H9 (cell line): ENCODE data around the gene SLC6A19. TPM values are rescaled to one million over a fixed set of nuclear protein-coding genes. Genes with fewer than 3 reads are reported as not detected.

Source experiments
- DNase-seq: peaks from one replicate; pipeline ENCODE4 v3.0.0-alpha.2; 2017
- H2AFZ ChIP-seq: one replicate; pipeline ENCODE4 v1.6.1; 2013; ENCODE audit warnings: mild to moderate bottlenecking, low read length, control low read depth, moderate library complexity
- H2AK5ac ChIP-seq: 2 replicates; pipeline ENCODE4 v1.6.1; 2013; ENCODE audit warnings: low read length, control low read depth, mixed read lengths; ENCODE audit not compliant: insufficient read length
- H2BK120ac ChIP-seq: one replicate; pipeline ENCODE4 v1.6.1; 2013; ENCODE audit warnings: low read depth, mild to moderate bottlenecking, low read length, control low read depth, inconsistent platforms; ENCODE audit not compliant: poor library complexity, severe bottlenecking
- H2BK12ac ChIP-seq: 2 replicates; pipeline ENCODE4 v1.6.1; 2013; ENCODE audit warnings: low read length, control low read depth, mixed read lengths, low read depth; ENCODE audit not compliant: insufficient read length
- H2BK15ac ChIP-seq: 2 replicates; pipeline ENCODE4 v1.6.1; 2013; ENCODE audit warnings: low read depth, low read length, control low read depth
- H2BK20ac ChIP-seq: one replicate; pipeline ENCODE4 v1.6.1; 2013; ENCODE audit warnings: low read depth, mild to moderate bottlenecking, low read length, control low read depth, inconsistent platforms; ENCODE audit not compliant: poor library complexity, severe bottlenecking
- H2BK5ac ChIP-seq: 2 replicates; pipeline ENCODE4 v1.6.1; 2013; ENCODE audit warnings: low read length, control low read depth, mixed read lengths; ENCODE audit not compliant: insufficient read length
- H3K14ac ChIP-seq: 2 replicates; pipeline ENCODE4 v1.6.1; 2013; ENCODE audit warnings: low read length, control low read depth; ENCODE audit not compliant: insufficient read depth
- H3K18ac ChIP-seq: 2 replicates; pipeline ENCODE4 v1.6.1; 2013; ENCODE audit warnings: low read depth, mild to moderate bottlenecking, mixed read lengths, low read length, control low read depth; ENCODE audit not compliant: insufficient read length
- H3K23ac ChIP-seq: 2 replicates; pipeline ENCODE4 v1.6.1; 2013; ENCODE audit warnings: low read length, control low read depth, mixed read lengths, low read depth; ENCODE audit not compliant: insufficient read length
- H3K23me2 ChIP-seq: 2 replicates; pipeline ENCODE4 v1.6.1; 2013; ENCODE audit warnings: low read depth, mild to moderate bottlenecking, mixed read lengths, low read length, control low read depth; ENCODE audit not compliant: insufficient read length, poor library complexity, severe bottlenecking
- H3K27ac ChIP-seq: 2 replicates; pipeline ENCODE4 v1.5.1; 2013; ENCODE audit warnings: low read length, control low read depth, mixed read lengths, low read depth; ENCODE audit not compliant: insufficient read length
- H3K27me3 ChIP-seq: 2 replicates; pipeline ENCODE4 v1.6.1; 2013; ENCODE audit warnings: low read length, control low read depth, inconsistent platforms; ENCODE audit not compliant: insufficient read depth
- H3K4ac ChIP-seq: 2 replicates; pipeline ENCODE4 v1.6.1; 2013; ENCODE audit warnings: low read depth, mild to moderate bottlenecking, control low read depth, inconsistent platforms, low read length, moderate library complexity
- H3K4me1 ChIP-seq: 2 replicates; pipeline ENCODE4 v1.6.1; 2013; ENCODE audit warnings: low read length, control low read depth, inconsistent platforms; ENCODE audit not compliant: insufficient read depth
- H3K4me2 ChIP-seq: 2 replicates; pipeline ENCODE4 v1.6.1; 2013; ENCODE audit warnings: low read length, control low read depth, mixed read lengths; ENCODE audit not compliant: insufficient read length, insufficient read depth
- H3K56ac ChIP-seq: 2 replicates; pipeline ENCODE4 v1.6.1; 2013; ENCODE audit warnings: low read depth, mild to moderate bottlenecking, mixed read lengths, low read length, control low read depth; ENCODE audit not compliant: insufficient read length
- H3K79me1 ChIP-seq: 2 replicates; pipeline ENCODE4 v1.6.1; 2013; ENCODE audit warnings: low read depth, mild to moderate bottlenecking, moderate library complexity, low read length, control low read depth, inconsistent platforms; ENCODE audit not compliant: insufficient read depth, poor library complexity, severe bottlenecking
- H3K79me2 ChIP-seq: 2 replicates; pipeline ENCODE4 v1.6.1; 2013; ENCODE audit warnings: low read length, control low read depth, inconsistent platforms; ENCODE audit not compliant: insufficient read depth
- H3K9ac ChIP-seq: 2 replicates; pipeline ENCODE4 v1.6.1; 2013; ENCODE audit warnings: low read length, control low read depth, mixed read lengths; ENCODE audit not compliant: insufficient read length; ENCODE audit errors: extremely low read depth
- H3K9me3 ChIP-seq: one replicate; pipeline ENCODE4 v1.6.1; 2013; ENCODE audit warnings: low read depth, low read length, inconsistent platforms; ENCODE audit not compliant: control insufficient read depth
- H3T11ph ChIP-seq: one replicate; pipeline ENCODE4 v1.6.1; 2013; ENCODE audit warnings: mild to moderate bottlenecking, low read length, control low read depth, inconsistent platforms
- H4K20me1 ChIP-seq: one replicate; pipeline ENCODE4 v1.6.1; 2013; ENCODE audit not compliant: control insufficient read depth, insufficient read length, insufficient read depth
- H4K5ac ChIP-seq: 2 replicates; pipeline ENCODE4 v1.6.1; 2013; ENCODE audit warnings: low read depth, mild to moderate bottlenecking, mixed read lengths, low read length, control low read depth; ENCODE audit not compliant: insufficient read length
- H4K8ac ChIP-seq: replicated peaks from 2 replicates; pipeline ENCODE4 v1.6.1; 2013; ENCODE audit warnings: low read length, control low read depth, mixed read lengths, low read depth; ENCODE audit not compliant: insufficient read length
- H4K91ac ChIP-seq: 2 replicates; pipeline ENCODE4 v1.6.1; 2013; ENCODE audit warnings: low read depth, mild to moderate bottlenecking, moderate library complexity, mixed read lengths, low read length, control low read depth; ENCODE audit not compliant: insufficient read length
- H3K27ac Mint-ChIP-seq, 3 experiments: 2 replicates in 2 of 3; 3 replicates in 1 of 3; pipeline ENCODE4 v1.8.0; 2020 to 2021; ENCODE audit warnings: mixed read lengths in 3 of 3, mild to moderate bottlenecking in 1 of 3, moderate library complexity in 1 of 3
- H3K27me3 Mint-ChIP-seq: 2 replicates; pipeline ENCODE4 v1.8.0; 2021; ENCODE audit warnings: low read depth, mild to moderate bottlenecking, moderate library complexity, mixed read lengths
- H3K36me3 Mint-ChIP-seq, 3 experiments: 2 replicates in 2 of 3; 3 replicates in 1 of 3; pipeline ENCODE4 v1.8.0; 2020 to 2021; ENCODE audit warnings: low read depth in 3 of 3, mixed read lengths in 3 of 3; ENCODE audit not compliant: insufficient read depth in 1 of 3
- H3K4me1 Mint-ChIP-seq, 2 experiments: 2 replicates each; pipeline ENCODE4 v1.8.0; 2020; ENCODE audit warnings: mixed read lengths in 2 of 2
- H3K4me3 Mint-ChIP-seq, 2 experiments: 2 replicates in 1 of 2; 3 replicates in 1 of 2; pipeline ENCODE4 v1.8.0; 2020 to 2021; ENCODE audit warnings: mild to moderate bottlenecking in 2 of 2, mixed read lengths in 2 of 2, moderate library complexity in 1 of 2
- H3K9me3 Mint-ChIP-seq, 2 experiments: 2 replicates in 1 of 2; 3 replicates in 1 of 2; pipeline ENCODE4 v1.8.0; 2020; ENCODE audit warnings: mild to moderate bottlenecking in 2 of 2, mixed read lengths in 2 of 2, moderate library complexity in 1 of 2
- WGBS: extraction: QIAGEN DNeasy Blood & Tissue Kit; methylation state at CpG from one replicate; pipeline ENCODE4 v1.1.7; 2013; ENCODE audit warnings: missing lambda C conversion rate, low lambda C conversion rate, mixed read lengths; ENCODE audit not compliant: insufficient read length; ENCODE audit errors: extremely low coverage; 5-methylcytosine and 5-hydroxymethylcytosine counted together
- total RNA-seq: library from RNA; stranded (reverse); gene quantifications from 2 replicates; pipeline ENCODE4 v1.2.1, GENCODE V29; 2021
- TF ChIP-seq, protein P1 (sequence below): fragments of 200-600 bp; sonication (generic); conservative IDR thresholded peaks from 3 replicates; pipeline ENCODE4 v1.8.0; 2021; ENCODE audit warnings: antibody characterized with exemption, mild to moderate bottlenecking

SLC6A19 gene
- total RNA-seq, 1 experiment from 2014 or later, result not detected

DNA sequence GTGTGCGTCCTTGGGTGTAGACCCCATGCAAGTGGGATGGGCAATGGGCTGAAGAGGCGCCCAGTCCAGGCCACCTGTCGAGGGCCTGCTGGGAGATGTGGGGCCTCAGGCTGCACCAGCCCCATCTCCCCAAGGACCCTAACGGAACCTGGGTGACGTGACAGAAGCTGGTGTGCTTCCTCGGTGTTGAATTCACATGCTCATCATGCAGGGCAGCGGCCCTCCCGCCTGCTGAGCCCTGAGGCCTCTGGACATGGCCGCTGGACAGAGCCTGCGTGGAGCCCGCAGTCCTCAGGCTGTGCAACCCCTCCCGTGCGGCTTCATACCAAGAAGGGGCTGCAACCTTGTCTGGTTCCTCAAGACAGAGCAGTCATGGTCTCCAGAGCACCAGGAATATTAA, 66.7 kb downstream of the SLC6A19 start:
- no peaks in the 10 kb centered on the region for H3K4me1 Mint-ChIP-seq
- H3K27me3 ChIP-seq, result no peaks in the 10 kb centered on the region
- no peak overlapping the region for H4K91ac ChIP-seq
- no peak for DNase-seq
- H3K27me3 Mint-ChIP-seq, result peaks cover 1% of the 10 kb centered on the region; the same call in 1 of the 2 replicates
- H2BK20ac ChIP-seq, result no peak overlapping the region
- no peaks in the 10 kb centered on the region for H3K79me1 ChIP-seq
- no peak overlapping the region for H3K27ac ChIP-seq
- peaks cover under 1% of the 10 kb centered on the region for H3K9me3 ChIP-seq
- no peak overlapping the region for H3K56ac ChIP-seq
- H2BK12ac ChIP-seq, result no peak overlapping the region
- no peak overlapping the region for H2BK5ac ChIP-seq
- no peak overlapping the region for H2BK15ac ChIP-seq
- H3K18ac ChIP-seq, result no peak overlapping the region
- H3K23me2 ChIP-seq, result no peaks in the 10 kb centered on the region
- H3K27ac Mint-ChIP-seq, result no peak overlapping the region
- H3K79me2 ChIP-seq, result no peaks in the 10 kb centered on the region
- no peak overlapping the region for H3K14ac ChIP-seq
- H3K23ac ChIP-seq, result no peak overlapping the region
- H2BK120ac ChIP-seq, result no peak overlapping the region
- no peak overlapping the region for H3K4me2 ChIP-seq
- no peak overlapping the region for H4K5ac ChIP-seq
- no CpG with 5 or more reads among the region's 13 CpGs for WGBS
- H2AK5ac ChIP-seq, result no peak overlapping the region
- H3K9ac ChIP-seq, result no peak overlapping the region
- H3K4me1 ChIP-seq, result no peaks in the 10 kb centered on the region
- H3K36me3 Mint-ChIP-seq, result peaks cover 21 to 37% (median 27%) of the 10 kb centered on the region in 3 experiments; a peak in 6 of 7 replicates
- H4K20me1 ChIP-seq, result no peaks in the 10 kb centered on the region
- no peak overlapping the region for H3T11ph ChIP-seq
- H2AFZ ChIP-seq, result no peak overlapping the region
- TF ChIP-seq, protein P1, sequence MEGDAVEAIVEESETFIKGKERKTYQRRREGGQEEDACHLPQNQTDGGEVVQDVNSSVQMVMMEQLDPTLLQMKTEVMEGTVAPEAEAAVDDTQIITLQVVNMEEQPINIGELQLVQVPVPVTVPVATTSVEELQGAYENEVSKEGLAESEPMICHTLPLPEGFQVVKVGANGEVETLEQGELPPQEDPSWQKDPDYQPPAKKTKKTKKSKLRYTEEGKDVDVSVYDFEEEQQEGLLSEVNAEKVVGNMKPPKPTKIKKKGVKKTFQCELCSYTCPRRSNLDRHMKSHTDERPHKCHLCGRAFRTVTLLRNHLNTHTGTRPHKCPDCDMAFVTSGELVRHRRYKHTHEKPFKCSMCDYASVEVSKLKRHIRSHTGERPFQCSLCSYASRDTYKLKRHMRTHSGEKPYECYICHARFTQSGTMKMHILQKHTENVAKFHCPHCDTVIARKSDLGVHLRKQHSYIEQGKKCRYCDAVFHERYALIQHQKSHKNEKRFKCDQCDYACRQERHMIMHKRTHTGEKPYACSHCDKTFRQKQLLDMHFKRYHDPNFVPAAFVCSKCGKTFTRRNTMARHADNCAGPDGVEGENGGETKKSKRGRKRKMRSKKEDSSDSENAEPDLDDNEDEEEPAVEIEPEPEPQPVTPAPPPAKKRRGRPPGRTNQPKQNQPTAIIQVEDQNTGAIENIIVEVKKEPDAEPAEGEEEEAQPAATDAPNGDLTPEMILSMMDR, result no peak
- no peak overlapping the region for H3K4me3 Mint-ChIP-seq
- H3K4ac ChIP-seq, result no peak overlapping the region
- H3K9me3 Mint-ChIP-seq, result no peaks in the 10 kb centered on the region
- H4K8ac ChIP-seq, result no peak overlapping the region
